GM12865 (cell line): ENCODE data around the gene ABCB10.

Experiments
- DNase-seq: peaks from one replicate; pipeline ENCODE4 v3.0.0; 2010; ENCODE audit warnings: low read depth
- H3K4me3 ChIP-seq: 2 replicates; pipeline ENCODE4 v1.5.1; 2011; ENCODE audit warnings: mild to moderate bottlenecking, low read depth, low read length, control low read depth
- CTCF ChIP-seq: IDR thresholded peaks from 2 replicates; pipeline ENCODE4 v1.5.1; 2011; ENCODE audit warnings: low read length, control low read depth, low read depth, inconsistent platforms; ENCODE audit not compliant: insufficient read depth; ENCODE audit errors: missing control alignments

Gene ABCB10

GRCh38 chr1:229474509-229474908 lies 84.0 kb downstream of the ABCB10 start:
- DNase-seq: no peak

GRCh38 chr1:229471175-229471574 lies 87.3 kb downstream of the ABCB10 start:
- no peak overlapping the region for H3K4me3 ChIP-seq
- no peak for TF ChIP-seq CTCF
- no peak for DNase-seq

More at GRCh38 chr1:229474509-229474908, 84.0 kb downstream of the ABCB10 start:
- no peak for TF ChIP-seq CTCF
- H3K4me3 ChIP-seq: no peak overlapping the region

GRCh38 chr1:229470406-229471043 lies 88.0 kb downstream of the ABCB10 start:
- H3K4me3 ChIP-seq: no peak overlapping the region
- no peak for DNase-seq
- no peak for TF ChIP-seq CTCF

- no peak for DNase-seq
- TF ChIP-seq CTCF: no peak
- no peak overlapping the region for H3K4me3 ChIP-seq
Measured at GRCh38 chr1:229466887-229467286, 91.6 kb downstream of the ABCB10 start.
